ENCODE results near the gene F11.
"Not testable (repeated sequence)": the region's sequence is repeated elsewhere in the genome, so short reads cannot be mapped to it uniquely, and the experiment has no call there.

Gene F11

GRCh38 chr4:186300659-186301390 is 34.8 kb downstream of the F11 start:
- no peak for DNase-seq

- DNase-seq: no peak
Measured at GRCh38 chr4:186304216-186304615, 38.2 kb downstream of the F11 start.

- no peak for DNase-seq
Measured at GRCh38 chr4:186304866-186305505, 39.0 kb downstream of the F11 start.

GRCh38 chr4:186307497-186307896 is 41.5 kb downstream of the F11 start:
- DNase-seq: no peak

GRCh38 chr4:186307916-186308315 is 41.9 kb downstream of the F11 start:
- no peak for DNase-seq

- no peak for DNase-seq
Measured at GRCh38 chr4:186318481-186318880, 52.5 kb downstream of the F11 start.

- not testable (repeated sequence) for DNase-seq
Measured at GRCh38 chr4:186324660-186325059, 58.7 kb downstream of the F11 start.

GRCh38 chr4:186326391-186326790 is 60.4 kb downstream of the F11 start:
- no peak for DNase-seq

GRCh38 chr4:186329372-186329771 is 63.4 kb downstream of the F11 start:
- no peak for DNase-seq

- DNase-seq: no peak
Measured at GRCh38 chr4:186330368-186330767, 64.4 kb downstream of the F11 start.

- DNase-seq: no peak
Measured at GRCh38 chr4:186335793-186336192, 69.8 kb downstream of the F11 start.

Measured in CD4-positive, alpha-beta T cell treated with Interleukin-4 for 1 hour (primary cell).